Spleen (tissue), 7 donors: ENCODE measurements around the gene RPTOR.

Experiments
- POLR2A ChIP-seq, 3 donors: fragments of 450-650 bp; IDR thresholded peaks; one replicate each; pipeline ENCODE4 v1.5.1; 2017; ENCODE audit warnings: antibody characterized with exemption in 3 of 3, mild to moderate bottlenecking in 1 of 3
- TF ChIP-seq, protein P1 (sequence below), 11 experiments: fragments of 200-600 bp in 7 of 11; fragments of 450-650 bp in 4 of 11; sonication (generic) in 4 of 11; IDR thresholded peaks in 8 of 11; conservative IDR thresholded peaks in 3 of 11; 1 replicate in 7 of 11; 2 replicates in 4 of 11; pipeline versions ENCODE4 v1.4.0 to v1.8.0; 2016 to 2021; ENCODE audit warnings: antibody characterized with exemption in 11 of 11, inconsistent platforms in 4 of 11, mild to moderate bottlenecking in 1 of 11
- donor health status: DM: no; HTN: no; CAD: no; lungs with moderate emphysema.
- donor health status: DM: no; HTN: no; CAD: no.
- donor health status: DM: no; HTN: no; CAD: no.

DNA sequence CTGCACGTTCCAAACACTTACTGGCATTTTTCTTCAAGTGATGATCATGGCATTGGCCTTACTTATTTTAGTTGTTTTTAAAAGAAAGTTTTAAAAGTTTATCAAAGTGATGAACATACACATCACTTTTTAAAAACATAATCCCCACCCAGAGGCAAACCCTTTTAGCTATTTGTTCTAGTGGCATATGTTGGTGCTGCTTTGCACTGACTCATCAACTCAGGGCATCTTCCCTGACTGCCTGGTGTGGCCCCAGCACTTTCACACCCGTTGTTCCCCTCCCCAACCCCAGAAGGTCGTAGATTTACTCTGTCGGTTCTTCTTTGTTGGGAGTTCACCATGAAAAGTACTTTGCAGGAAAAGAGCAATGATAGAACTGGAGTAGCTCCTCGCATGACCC, 161.3 kb downstream of the RPTOR start:
- TF ChIP-seq, protein P1, sequence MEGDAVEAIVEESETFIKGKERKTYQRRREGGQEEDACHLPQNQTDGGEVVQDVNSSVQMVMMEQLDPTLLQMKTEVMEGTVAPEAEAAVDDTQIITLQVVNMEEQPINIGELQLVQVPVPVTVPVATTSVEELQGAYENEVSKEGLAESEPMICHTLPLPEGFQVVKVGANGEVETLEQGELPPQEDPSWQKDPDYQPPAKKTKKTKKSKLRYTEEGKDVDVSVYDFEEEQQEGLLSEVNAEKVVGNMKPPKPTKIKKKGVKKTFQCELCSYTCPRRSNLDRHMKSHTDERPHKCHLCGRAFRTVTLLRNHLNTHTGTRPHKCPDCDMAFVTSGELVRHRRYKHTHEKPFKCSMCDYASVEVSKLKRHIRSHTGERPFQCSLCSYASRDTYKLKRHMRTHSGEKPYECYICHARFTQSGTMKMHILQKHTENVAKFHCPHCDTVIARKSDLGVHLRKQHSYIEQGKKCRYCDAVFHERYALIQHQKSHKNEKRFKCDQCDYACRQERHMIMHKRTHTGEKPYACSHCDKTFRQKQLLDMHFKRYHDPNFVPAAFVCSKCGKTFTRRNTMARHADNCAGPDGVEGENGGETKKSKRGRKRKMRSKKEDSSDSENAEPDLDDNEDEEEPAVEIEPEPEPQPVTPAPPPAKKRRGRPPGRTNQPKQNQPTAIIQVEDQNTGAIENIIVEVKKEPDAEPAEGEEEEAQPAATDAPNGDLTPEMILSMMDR (IDR thresholded peaks at IDR 0.05 in 8 of 11, conservative IDR thresholded peaks at IDR 0.05 in 3 of 11), result no peak
- no peak for TF ChIP-seq POLR2A (IDR thresholded peaks at IDR 0.05)
